MM.1S (cell line): ENCODE data around the gene VWA7.

Experiments
- DNase-seq: peaks from one replicate; pipeline ENCODE4 v3.0.0-alpha.2; 2015
- H2AFZ ChIP-seq: fragments of 300-600 bp; sonication (generic); 2 replicates; pipeline ENCODE4 v1.6.0; 2016; ENCODE audit warnings: antibody characterized with exemption, low read length
- H3F3A ChIP-seq: fragments of 300-600 bp; sonication (generic); 2 replicates; pipeline ENCODE4 v1.6.1; 2016; ENCODE audit warnings: mild to moderate bottlenecking, antibody characterized with exemption, low read length, moderate library complexity, mixed read lengths; ENCODE audit not compliant: insufficient read depth
- H3K27ac ChIP-seq: fragments of 300-600 bp; sonication (generic); 2 replicates; pipeline ENCODE4 v1.5.1; 2016; ENCODE audit warnings: mild to moderate bottlenecking, low read length
- H3K27me3 ChIP-seq: fragments of 300-600 bp; sonication (generic); replicated peaks from 2 replicates; pipeline ENCODE4 v1.6.0; 2016; ENCODE audit warnings: low read length; ENCODE audit not compliant: insufficient read depth
- H3K36me3 ChIP-seq: fragments of 300-600 bp; sonication (generic); replicated peaks from 2 replicates; pipeline ENCODE4 v1.6.1; 2016; ENCODE audit warnings: mild to moderate bottlenecking, low read length, mixed read lengths; ENCODE audit not compliant: insufficient read depth
- H3K4me1 ChIP-seq: fragments of 300-600 bp; sonication (generic); 2 replicates; pipeline ENCODE4 v1.6.1; 2016; ENCODE audit warnings: low read length, mixed read lengths
- H3K4me2 ChIP-seq: fragments of 300-600 bp; sonication (generic); 2 replicates; pipeline ENCODE4 v1.6.0; 2016; ENCODE audit warnings: low read depth, low read length
- H3K4me3 ChIP-seq: fragments of 300-600 bp; sonication (generic); 2 replicates; pipeline ENCODE4 v1.5.1; 2016; ENCODE audit warnings: low read length, mixed read lengths
- H3K79me2 ChIP-seq: fragments of 300-600 bp; sonication (generic); 2 replicates; pipeline ENCODE4 v1.6.1; 2016; ENCODE audit warnings: mixed run types, low read length, mixed read lengths
- H3K9ac ChIP-seq: fragments of 300-600 bp; sonication (generic); 2 replicates; pipeline ENCODE4 v1.6.1; 2016; ENCODE audit warnings: low read length, mixed read lengths
- H3K9me2 ChIP-seq: fragments of 300-600 bp; sonication (generic); replicated peaks from 2 replicates; pipeline ENCODE4 v1.6.1; 2016; ENCODE audit warnings: mild to moderate bottlenecking, low read length, mixed read lengths; ENCODE audit not compliant: insufficient read depth
- H3K9me3 ChIP-seq: fragments of 300-600 bp; sonication (generic); replicated peaks from 2 replicates; pipeline ENCODE4 v1.6.1; 2016; ENCODE audit warnings: mild to moderate bottlenecking, low read length, mixed read lengths; ENCODE audit not compliant: insufficient read depth
- H4K20me1 ChIP-seq: fragments of 300-600 bp; sonication (generic); 2 replicates; pipeline ENCODE4 v1.6.1; 2016; ENCODE audit warnings: mild to moderate bottlenecking, low read length, moderate library complexity, mixed read lengths; ENCODE audit not compliant: insufficient read depth
- CTCF ChIP-seq: fragments of 300-600 bp; sonication (generic); IDR thresholded peaks from 2 replicates; pipeline ENCODE4 v1.5.1; 2016; ENCODE audit warnings: antibody characterized with exemption, low read length, mixed read lengths
- EZH2 ChIP-seq: fragments of 300-600 bp; sonication (generic); optimal IDR thresholded peaks from 2 replicates; pipeline ENCODE3; 2017; ENCODE audit warnings: low read depth, mild to moderate bottlenecking, antibody characterized with exemption, low read length, mixed read lengths
- EZH2phosphoT487 ChIP-seq: fragments of 300-600 bp; sonication (generic); IDR thresholded peaks from 2 replicates; pipeline ENCODE4 v1.6.1; 2018; ENCODE audit warnings: antibody characterized with exemption, low read length

VWA7 gene

DNA sequence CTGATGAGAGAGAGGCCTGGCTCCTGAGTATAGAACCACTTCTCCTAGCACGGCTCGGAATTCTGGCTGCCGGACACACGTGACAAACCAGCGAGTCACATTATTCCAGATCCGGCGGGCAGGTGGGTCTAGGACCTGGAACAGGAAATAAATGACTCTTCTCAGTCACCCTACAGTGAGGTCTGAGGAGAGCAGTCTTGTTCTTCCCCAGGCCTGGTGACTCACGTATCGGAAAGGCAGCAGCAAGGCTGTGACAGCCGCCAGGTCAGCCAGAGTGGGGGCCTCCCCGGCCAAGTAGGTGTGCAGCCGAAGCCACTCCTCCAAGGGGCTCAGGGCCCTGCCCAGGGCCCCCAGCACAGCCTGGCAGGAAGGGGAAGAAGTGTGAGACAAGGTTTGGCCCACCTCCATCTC, 15.6 kb upstream of the VWA7 start:
- Histone ChIP-seq H3K27ac (peak overlapping the region; percentile 10; the same call in 1 of the 2 replicates), H4K20me1 (no peaks in the 10 kb centered on the region), H3F3A (peaks cover 49% of the 10 kb centered on the region), H3K79me2 (peaks cover 60% of the 10 kb centered on the region), H3K9me3 (no peaks in the 10 kb centered on the region), H3K36me3 (no peaks in the 10 kb centered on the region; the same call in 1 of the 2 replicates), H3K4me3 (no peak overlapping the region), H3K4me2 (no peak overlapping the region), H3K4me1 (peaks cover 19% of the 10 kb centered on the region), H2AFZ (no peak overlapping the region), H3K9ac (no peak overlapping the region), H3K27me3 (no peaks in the 10 kb centered on the region), H3K9me2 (no peaks in the 10 kb centered on the region)
- DNase-seq: no peak
- TF ChIP-seq CTCF (no peak), EZH2phosphoT487 (no peak), EZH2 (no peak)

DNA sequence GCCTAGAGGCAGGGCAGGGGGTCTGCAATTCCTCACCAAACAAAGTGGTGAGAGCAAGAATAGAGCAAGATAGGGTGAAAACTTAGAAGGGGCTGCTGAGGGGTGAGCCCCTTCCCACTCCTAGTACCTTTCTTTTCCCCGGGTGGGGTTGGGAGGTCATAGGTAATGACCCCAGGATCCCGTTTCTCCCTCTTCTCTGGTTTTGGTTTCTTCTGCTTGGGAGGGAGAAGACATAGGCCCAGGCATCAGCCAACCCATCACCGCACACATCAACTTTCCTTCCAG, 14.9 kb upstream of the VWA7 start:
- no peak overlapping the region for H3K4me3 ChIP-seq
- peaks cover 44% of the 10 kb centered on the region for H3F3A ChIP-seq
- no peak for DNase-seq
- no peaks in the 10 kb centered on the region for H3K27me3 ChIP-seq
- TF ChIP-seq EZH2 (no peak), EZH2phosphoT487 (no peak)
- H3K4me1 ChIP-seq: peaks cover 19% of the 10 kb centered on the region
- H3K9ac ChIP-seq: no peak overlapping the region
- H3K9me3 ChIP-seq: no peaks in the 10 kb centered on the region
- no peak overlapping the region for H3K4me2 ChIP-seq
- H4K20me1 ChIP-seq: no peaks in the 10 kb centered on the region
- H3K36me3 ChIP-seq: no peaks in the 10 kb centered on the region; the same call in 1 of the 2 replicates
- peak overlapping the region; percentile 26; the same call in 1 of the 2 replicates for H3K27ac ChIP-seq
- H3K9me2 ChIP-seq: no peaks in the 10 kb centered on the region
- no peak overlapping the region for H2AFZ ChIP-seq
- peaks cover 67% of the 10 kb centered on the region for H3K79me2 ChIP-seq

DNA sequence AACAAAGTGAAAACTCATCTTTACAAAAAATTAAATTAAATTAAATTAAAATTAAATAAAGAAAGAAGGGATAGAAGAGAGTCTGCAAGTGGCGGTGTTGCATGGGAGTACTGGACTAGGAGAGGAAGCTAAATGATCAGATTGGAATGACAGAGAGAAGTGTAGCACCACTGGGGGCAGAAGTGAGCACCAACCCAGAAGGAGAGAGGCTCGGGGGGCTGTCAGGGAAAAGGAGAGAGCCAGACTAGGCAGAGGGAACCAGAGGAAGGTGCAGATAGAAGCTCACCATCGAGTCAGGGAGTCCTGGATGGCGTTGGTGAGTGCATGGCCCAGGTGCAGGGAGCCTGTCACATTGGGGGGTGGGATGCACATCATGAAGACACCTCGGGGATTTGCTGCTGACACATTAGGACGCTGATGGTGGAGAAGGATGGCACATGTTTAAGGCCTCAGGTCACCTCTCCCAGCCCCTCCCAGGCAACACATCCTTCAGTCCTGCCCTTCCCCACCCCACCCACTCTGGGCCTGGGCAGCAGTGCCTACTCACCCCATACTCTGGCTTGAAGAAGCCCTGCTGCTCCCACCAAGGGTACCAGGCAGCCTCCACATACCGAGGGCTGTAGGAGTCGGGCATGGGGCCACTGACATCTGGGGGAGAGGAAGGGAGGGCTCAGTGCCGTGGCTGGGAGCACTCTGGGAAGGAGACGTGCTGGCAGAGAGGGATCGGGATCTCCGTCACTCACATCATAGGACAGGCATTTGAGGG, 14.4 kb upstream of the VWA7 start:
- no peak for DNase-seq
- H3K36me3 ChIP-seq: no peaks in the 10 kb centered on the region; the same call in 1 of the 2 replicates
- no peaks in the 10 kb centered on the region for H3K9me3 ChIP-seq
- H3K79me2 ChIP-seq: peaks cover 72% of the 10 kb centered on the region
- H3K4me2 ChIP-seq: no peak overlapping the region
- H3K27ac ChIP-seq: peak overlapping the region; percentile 26; the same call in 1 of the 2 replicates
- no peak overlapping the region for H3K9ac ChIP-seq
- no peaks in the 10 kb centered on the region for H3K9me2 ChIP-seq
- H4K20me1 ChIP-seq: no peaks in the 10 kb centered on the region
- no peak overlapping the region for H3K4me3 ChIP-seq
- peaks cover 38% of the 10 kb centered on the region for H3F3A ChIP-seq
- H2AFZ ChIP-seq: no peak overlapping the region
- peaks cover 19% of the 10 kb centered on the region for H3K4me1 ChIP-seq
- H3K27me3 ChIP-seq: no peaks in the 10 kb centered on the region
- TF ChIP-seq CTCF (peak; percentile 50), EZH2 (no peak)

GRCh38 chr6:31785475-31785874, 8.3 kb upstream of the VWA7 start:
- Histone ChIP-seq H3K9me2 (no peaks in the 10 kb centered on the region), H3K4me2 (no peak overlapping the region), H3K9me3 (no peaks in the 10 kb centered on the region), H3K9ac (no peak overlapping the region), H3K36me3 (peaks cover 21% of the 10 kb centered on the region), H3K4me1 (peaks cover 8% of the 10 kb centered on the region), H3K4me3 (no peak overlapping the region), H4K20me1 (no peaks in the 10 kb centered on the region), H3K27me3 (no peaks in the 10 kb centered on the region), H3K27ac (no peak overlapping the region), H2AFZ (no peak overlapping the region), H3K79me2 (peaks cover 73% of the 10 kb centered on the region), H3F3A (peaks cover 14% of the 10 kb centered on the region)
- no peak for DNase-seq
- TF ChIP-seq EZH2: no peak
- no peak for TF ChIP-seq CTCF
- no peak for TF ChIP-seq EZH2phosphoT487
